ENCODE data around the gene DDX31.

- TF ChIP-seq POLR2A (IDR thresholded peaks at IDR 0.05) (no peak), CTCF (IDR thresholded peaks at IDR 0.05) (no peak), EP300 (IDR thresholded peaks at IDR 0.05) (no peak)
These were observed 13.5 kb downstream of the DDX31 start for GRCh38 chr9:132656299-132656698.
